ENCODE data around the gene SPRY4.
"Not testable (repeated sequence)": the region's sequence is repeated elsewhere in the genome, so short reads cannot be mapped to it uniquely, and the experiment has no call there.

The SPRY4 gene

DNA sequence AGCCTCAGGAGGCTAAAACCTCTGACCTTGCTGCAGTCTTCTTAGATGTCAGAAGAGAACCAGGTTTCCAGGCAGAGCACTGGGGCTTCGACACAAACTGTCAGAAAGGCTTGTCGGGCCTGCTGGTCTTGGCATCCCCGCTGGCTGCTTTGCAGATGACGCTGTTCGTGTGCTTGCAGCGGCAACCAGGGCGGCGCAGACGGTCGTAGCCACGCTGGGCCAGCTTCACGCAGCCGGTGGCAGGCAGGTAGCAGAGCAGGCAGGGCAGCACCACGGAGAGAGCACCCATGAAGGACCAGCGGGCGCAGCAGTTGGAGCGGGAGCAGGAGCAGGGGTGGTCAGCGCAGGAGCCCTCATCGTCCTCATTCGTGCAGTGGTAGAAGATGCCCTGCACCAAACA lies 10.7 kb downstream of the SPRY4 start:
- DNase-seq: no peak

DNA sequence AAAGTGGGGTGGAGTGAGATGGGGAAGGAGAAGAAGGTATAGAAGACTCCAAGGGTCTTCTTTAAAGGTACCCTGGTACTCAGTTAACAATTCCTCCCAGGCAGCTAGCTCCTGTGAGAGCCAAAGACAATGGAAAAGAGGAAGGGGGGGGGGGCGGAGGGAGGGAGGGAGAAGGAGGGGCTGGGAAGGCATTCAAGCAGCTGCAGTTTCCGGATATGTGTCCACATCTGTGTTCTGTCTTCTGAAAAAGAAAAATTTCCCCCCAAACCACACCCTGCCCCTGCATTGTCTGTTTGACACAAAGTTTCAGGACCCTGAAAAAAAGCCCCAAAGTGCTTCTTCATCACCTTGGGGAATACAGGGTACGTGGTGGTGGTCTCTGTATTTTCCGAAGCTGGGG lies 11.1 kb downstream of the SPRY4 start:
- DNase-seq: no peak

DNA sequence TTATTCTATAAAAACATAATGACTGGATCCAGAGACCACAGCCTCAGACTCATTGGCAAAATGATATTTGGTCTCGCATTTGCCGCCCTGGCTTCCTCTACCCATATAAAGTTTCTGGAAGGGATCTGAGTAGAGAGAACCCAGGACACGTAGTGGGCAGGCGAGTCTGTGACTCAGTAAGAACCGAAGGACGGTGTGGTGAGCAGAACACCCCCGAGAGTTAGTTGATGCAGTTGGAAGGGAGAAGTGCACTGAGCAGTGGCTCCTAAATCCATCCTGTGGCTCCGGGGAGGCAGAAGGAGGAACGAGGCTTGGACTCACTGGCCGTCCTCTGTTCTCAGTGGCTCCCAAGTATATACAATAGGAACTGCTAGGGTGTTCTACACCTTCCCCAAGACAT lies 11.5 kb downstream of the SPRY4 start:
- no peak for DNase-seq

DNA sequence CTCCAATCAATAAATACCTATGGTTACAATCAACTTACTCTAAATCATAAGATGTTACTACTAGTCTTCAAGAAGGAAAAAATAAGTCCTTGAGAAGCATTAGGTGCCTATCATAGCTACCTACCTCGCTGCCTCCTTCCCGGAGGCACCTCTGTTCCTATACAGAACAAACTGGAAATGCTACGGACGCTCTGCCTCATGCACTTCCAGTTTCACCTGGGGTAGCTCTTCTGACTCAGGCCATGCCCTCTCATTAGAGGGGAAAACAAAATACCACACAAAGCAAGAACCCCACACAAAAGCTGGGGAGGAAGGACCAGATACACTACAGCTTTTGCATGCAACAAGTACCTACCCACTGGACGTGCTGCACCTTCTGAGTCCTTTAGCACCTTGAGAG lies 12.4 kb downstream of the SPRY4 start:
- no peak for DNase-seq

DNA sequence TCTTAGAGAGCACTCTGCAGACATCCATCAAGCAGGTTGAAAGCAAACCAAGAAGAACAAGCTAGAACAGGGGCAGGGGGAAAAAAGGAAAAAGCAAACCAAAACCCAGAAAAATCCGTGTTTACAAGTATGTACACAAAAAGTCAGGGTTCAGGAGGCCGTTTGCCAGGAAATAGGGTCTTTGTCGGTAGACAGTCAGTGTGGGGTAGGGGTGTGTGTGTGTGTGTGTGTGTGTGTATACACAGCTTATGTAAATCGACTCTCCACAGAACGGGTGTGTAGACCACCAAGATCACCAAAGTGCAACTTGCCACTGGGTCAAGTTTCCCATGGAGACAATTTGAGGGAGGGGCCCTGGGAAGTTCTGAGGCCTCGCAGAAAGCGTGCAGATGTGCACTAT lies 13.1 kb downstream of the SPRY4 start:
- no peak for DNase-seq

DNA sequence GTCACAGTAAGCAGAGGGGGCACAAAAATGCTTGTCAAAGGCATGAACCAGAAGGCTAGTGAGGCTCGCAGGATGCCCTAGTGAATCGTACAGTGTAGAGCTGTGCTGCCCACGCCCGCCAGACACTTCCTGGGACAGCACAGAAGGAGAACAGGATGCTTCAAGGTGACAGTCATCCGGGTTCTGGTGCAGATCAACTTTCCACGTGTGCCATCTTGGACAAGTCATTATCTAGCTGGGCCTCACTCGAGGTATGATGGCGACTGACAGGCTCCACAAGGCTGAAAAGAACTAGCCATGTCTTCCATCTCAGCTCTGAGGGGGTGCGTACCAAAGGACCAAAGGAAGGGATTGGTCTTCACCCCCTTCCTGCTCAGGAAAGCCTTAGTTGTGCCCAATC lies 14.0 kb downstream of the SPRY4 start:
- DNase-seq: no peak

DNA sequence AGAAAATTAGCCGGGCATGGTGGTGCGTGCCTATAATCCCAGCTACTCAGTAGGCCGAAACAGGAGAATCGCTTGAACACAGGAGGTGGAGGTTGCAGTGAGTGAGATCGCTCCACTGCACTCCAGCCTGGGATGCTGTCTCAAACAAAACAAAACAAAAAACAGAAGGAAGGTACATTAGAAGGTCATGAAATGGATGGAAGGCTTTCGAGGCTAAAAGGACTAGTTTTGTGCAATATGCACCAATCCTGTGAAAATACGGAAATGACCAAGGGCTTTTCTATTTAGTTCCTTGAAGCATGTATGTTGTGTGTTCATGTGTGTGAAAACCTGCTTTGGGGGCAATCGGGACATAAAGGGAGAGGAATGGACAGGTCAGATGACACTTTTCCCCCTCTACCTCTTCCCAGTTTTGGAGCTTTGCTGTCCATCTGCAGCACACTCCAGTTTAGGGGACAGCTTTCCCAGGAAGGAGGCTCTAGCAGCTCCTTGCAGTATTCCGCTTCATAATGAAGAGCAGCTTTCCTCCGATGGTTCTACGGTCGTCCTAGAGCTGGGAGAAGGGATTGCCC lies 15.0 kb downstream of the SPRY4 start:
- DNase-seq: no peak

DNA sequence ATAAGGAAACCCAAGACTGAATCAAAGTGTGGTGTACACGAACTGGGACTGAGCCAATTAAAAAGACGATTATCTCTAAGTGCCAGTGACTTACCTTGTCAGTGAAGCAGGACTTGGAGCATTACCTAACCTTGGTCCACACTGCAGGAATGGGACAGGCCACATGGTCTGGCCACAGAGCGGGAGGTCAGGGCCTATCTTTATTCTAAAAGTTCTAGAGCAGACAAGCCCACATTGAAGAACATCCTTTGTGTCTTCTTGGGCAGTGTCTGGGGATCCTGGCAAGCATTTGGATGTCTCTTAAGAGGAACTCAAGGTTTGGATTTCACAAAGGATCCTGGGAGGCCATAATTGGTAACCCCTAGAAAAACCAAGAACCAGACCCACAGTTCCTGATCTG lies 16.5 kb downstream of the SPRY4 start:
- no peak for DNase-seq

DNA sequence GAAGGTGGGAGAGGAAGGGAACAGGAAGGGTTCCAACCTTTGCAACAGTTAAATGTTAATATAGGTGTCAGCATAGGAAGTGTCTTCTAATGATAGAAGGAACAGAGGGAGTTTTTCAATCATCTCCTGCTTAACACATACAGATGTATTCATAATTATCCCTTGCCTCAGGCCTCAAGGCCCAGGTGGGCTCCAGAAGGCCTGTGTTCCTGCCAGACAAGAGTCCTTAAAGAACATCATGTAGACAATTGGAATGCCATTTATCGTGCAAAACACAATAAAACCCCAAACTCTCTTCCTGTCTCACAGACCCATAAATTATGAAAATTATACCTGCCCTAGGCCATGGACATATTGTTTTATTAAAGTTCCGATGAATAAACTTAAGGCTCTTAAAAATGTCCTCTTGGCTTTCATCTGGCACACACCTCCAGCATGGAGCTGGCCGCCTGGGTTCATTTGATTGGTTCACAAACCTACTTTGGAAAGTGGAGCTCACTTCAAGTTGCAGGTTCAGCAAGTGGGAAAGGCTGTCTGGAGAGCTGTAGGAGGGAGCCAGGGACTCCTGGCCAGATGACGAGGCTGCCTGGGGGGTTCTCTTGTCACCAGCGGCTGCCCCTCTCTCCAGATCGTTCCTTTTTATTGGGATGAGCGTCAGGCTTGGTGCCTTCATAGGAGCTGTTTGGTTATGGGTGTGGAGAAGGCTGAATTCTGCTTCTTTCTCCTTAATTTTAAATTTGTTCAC lies 17.5 kb downstream of the SPRY4 start:
- no peak for DNase-seq

DNA sequence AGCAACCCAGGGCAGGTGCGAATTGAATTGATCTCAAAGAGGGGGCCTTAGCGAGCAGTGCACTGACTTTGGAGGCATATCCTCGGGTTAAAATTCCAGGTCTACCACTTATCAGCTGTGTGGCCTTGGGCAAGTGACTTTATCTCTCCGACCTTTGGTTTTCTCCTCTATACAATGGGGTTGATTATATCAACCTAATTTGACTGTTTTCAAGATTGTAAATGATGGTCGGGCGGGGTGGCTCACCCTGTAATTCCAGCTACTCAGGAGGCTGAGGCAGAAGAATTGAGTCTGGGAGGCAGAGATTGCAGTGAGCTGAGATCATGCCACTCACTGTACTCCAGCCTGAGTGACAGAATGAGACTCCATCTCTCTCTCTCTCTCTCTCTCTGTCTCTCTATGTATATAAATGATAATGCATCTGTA lies 18.7 kb downstream of the SPRY4 start:
- DNase-seq: no peak

DNA sequence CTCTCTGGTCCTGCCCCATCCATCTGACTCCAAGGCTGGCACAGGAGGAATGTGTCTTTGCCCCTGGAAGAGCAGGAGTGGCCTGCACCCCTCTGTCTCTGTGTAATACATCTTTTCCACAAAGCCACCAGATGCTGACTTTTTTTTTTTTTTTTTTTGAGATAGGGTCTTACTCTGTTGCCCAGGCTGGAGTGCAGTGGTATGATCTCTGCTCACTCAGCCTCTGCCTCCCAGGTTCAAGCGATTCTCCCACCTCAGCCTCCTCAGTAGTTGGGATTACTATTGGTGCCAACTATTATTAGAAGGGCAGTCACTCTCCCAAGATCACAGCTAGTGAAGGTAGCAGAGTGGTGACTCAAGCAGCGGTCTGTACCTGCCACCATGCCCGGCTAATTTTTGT lies 19.6 kb downstream of the SPRY4 start:
- no peak for DNase-seq

DNA sequence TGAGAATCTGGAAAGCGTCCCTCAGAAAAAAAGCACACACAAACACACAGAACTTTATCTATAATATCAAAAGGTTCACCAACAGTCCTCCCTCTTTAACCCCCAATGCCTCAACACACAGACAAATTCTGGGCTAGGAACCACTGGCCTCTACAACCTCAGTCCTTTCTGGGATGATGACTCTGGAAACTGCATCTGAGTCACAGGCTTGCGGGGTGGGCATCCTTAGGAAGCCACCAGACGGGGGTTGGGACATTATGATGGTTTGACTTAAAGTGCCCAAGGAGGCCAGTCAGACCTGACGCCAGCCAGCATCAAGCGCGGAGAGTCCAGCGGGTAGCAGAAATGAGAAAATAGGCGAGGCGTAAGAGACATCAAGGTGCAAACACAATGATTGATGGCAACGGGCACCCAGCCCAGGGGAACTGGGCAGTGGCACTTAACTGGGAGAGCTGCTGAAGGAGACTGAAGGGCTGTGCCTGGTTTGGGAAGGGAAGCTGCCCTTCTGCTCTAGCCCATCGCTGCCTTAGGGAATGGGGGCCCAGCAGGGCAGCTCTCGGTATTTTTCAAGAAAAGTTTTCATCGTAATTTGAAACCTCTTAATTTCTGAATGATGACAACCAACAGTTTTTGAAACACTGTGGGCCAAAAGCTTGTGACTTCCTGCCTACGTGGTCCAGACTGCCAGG lies 20.7 kb downstream of the SPRY4 start:
- no peak for DNase-seq

DNA sequence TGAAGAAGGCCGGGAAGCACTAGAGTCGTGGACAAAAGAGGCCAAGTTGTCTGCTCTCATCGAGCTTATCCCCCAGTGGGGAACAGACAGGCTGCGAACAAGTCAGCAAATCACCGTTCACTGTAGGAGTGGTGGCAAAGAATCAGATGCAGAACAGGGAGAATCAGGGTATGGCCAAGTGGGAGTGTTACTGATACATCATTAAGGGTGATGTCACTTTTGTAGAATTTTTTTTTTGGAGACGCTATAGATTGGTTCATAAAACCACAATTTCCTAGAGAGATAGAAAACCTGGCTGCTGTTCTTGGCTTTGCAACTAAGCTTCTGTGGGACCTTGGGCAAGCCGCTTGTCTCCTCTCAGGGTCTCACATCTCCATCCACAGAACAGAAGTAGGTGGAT lies 21.3 kb downstream of the SPRY4 start:
- no peak for DNase-seq

DNA sequence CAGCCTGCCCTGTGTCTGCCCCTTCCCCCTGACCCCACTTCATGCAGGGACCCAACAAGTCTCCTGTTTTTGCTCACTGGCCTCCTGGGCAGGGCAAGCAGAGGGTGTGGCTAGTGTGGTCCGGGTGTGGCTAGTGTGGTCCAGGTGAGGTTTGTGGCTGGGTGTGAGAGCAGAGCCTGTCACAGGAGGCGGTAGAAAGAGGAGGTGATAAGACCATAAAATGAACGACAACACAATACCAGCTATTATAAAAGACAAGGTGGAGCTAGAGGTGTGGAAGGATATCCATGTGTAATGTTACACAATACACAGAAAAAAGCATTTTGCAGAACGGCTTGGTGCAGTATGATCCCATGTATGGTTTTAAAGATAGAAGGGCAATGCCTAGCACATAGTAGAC lies 23.3 kb downstream of the SPRY4 start:
- DNase-seq: no peak

DNA sequence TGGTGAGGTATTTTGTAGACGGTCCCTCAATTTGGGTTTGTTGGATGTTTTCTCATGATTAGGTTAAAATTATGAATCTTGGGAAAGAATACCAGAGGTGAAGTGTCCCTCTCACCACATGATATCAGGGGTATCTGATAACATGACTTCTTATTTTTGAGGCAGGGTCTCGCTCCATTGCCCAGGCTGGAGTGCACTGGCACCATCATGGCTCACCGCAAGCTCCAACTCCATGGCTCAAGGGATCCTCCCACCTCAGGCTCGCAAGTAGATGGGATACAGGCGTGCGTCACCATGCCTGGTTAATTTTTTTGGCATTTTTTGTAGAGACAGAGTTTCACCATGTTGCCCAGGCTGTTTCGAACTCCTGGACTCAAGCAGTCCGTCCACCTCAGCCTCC lies 24.1 kb downstream of the SPRY4 start:
- no peak for DNase-seq

DNA sequence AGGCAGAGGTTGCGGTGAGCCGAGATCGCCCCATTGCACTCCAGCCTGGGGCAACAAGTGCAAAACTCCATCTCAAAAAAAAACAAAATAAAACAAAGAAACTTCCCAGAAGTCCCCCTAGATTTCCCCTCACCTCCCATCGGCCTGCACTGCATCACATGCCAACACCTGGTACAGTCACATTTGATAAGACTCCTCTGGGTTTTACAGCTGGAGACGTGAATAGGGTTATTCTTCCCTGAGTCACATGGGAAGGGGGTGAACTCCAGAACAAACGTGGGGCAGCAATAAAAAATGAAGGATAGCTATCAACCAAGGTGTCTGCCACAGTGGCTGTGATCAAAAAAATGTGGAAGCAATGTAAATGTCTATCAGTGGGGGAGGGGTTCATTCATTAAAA lies 26.0 kb downstream of the SPRY4 start:
- no peak for DNase-seq

DNA sequence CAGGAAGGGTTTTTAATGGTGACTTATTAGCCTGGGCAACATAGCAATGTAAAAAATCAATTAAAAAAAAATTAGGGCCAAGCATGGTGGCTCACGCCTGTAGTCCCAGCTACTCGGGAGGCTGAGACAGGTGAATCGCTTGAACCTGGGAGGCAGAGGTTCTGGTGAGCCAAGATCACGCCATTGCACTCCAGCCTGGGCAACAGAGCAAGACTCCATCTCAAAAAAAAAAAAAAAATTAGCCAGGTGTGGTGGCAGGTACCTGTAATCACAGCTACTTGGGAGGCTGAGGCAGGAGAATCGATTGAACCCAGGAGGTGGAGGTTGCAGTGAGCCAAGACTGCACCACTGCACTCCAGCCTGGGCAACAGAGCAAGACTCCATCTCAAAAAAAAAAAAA lies 27.0 kb downstream of the SPRY4 start:
- DNase-seq: not testable (repeated sequence)

DNA sequence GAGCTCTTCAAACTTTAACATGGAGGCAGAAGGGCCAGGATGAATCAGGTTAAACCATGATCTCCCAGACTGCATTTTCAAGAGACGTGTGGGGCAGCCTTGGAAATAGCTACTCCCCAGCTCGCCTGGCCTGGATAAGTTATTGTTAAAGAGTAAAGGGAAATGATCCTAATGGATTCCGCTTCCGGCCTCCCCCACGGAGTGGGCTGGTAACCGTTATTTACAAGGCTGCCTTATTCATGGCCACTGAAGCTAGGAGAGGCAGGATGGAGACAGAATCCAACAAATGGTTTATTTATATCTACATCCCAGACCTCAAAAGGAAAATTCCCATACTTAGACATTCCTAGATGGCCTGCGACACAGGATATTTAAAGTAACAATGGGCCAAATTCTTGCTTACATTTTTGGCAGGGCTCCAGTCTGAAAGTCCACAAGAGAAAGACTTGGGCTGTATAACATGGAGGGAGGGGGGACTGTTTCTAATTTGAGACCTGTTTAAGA lies 27.9 kb downstream of the SPRY4 start:
- no peak for DNase-seq

DNA sequence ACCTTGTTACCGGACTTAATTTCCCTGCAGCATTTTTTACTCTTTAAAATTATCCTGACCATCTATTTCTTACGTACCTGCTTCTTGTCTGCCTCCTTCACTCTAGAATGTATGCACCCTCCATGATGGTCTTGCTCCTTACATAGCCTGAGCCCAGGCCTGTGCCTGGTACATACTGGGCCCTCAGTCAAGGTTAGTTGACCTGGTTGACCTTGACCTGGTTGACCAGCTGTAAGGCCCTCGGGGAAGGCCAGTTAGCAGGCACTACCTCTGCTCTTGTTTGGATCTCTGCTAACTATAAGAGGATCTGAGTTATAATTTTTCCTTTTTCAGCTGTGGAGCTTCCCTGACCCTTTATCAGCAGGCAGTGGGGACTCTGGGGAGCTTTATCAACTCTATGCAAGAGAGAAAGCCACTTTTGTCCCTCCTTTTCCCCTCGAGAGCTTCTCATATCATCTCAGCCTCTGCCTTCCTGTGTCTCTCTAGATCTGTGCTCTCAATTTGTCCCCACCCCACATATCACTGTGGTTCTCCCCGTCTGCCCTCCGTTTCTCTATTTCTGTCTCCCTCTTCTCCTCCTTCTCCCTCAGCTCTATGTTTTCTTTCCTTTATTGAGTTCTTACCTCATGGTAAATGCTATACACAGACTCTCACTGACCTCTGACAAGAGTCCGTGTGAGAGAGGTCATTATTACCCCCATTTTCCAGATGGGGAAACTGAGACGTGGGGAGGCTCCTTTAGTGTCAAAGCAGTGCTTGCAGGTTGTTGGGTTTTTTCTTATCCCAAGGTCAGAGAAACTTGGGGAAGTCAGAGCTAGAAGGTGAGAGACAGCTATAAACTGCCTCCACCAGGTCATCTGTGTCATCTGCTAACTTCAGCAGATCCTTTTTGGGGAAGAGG lies 28.6 kb downstream of the SPRY4 start:
- no peak for DNase-seq

DNA sequence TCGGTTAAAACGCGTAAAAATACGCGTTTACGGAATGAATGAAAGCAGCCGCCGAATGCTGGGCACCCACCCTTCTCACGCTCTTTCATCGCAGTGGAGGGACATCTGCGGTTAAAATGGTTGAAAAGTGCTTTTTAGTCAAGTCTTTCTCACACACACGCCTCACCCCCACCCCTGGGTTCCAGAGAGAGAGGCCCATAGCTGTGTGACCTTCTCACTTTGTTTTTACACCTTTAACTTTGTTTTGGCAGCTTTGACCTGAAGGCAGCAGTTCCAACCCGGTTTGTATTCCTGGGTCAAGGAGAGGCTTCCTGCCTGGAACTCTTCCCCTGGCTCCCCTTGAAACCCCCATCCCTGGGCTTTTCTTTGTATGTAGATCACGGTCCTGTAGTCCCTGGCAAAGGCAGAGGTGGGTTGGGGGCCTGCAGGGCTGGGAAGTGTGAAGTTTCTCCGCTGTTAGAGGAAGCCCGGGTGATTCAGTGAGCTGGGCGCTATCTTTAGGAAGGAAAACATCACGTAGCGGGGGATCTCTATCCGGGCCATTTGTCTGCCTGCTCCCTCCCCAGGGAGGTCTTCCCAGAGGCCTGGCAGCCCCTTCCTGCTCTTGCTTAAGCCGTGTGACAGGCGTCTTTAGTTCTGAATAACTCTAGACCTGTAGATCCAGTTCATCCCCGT lies 29.6 kb downstream of the SPRY4 start:
- no peak for DNase-seq

DNA sequence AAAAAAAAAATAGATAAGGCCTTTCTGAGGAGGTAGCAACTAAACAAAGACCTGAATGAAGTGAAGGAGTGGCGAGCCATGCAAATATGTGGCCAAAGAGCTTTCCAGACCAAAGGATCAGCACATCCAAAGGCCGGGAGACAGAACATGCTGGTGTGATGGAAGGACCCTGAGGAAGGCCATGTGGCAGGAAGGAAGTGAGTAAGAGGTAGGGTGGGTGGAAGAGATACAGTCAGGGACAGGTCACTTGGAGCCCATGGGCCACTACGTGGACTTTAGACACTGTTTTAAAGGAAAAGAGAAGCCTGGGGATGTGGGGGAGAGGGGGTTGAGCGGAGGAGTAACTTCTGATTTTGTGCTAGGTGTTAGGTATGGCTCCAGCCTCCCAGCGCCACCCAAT lies 31.3 kb downstream of the SPRY4 start:
- no peak for DNase-seq

DNA sequence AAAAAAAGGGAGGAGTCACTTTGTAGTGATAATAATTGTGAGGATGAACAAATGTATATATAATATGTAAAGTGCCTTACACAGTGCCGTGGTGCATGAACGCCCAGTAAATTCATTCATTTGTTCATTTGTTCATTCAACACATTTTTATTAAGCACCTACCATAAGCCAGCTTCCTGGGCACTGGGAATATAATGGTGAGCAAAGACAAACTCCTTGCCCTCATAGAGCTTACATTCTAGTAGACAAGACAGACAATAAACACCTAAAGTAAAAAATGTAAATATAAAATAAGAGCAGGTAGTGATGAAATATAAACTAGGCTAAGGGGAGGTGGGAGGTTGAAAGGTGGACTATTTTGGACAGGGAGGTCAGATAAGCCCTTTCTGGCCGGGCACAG lies 32.0 kb downstream of the SPRY4 start:
- no peak for DNase-seq

DNA sequence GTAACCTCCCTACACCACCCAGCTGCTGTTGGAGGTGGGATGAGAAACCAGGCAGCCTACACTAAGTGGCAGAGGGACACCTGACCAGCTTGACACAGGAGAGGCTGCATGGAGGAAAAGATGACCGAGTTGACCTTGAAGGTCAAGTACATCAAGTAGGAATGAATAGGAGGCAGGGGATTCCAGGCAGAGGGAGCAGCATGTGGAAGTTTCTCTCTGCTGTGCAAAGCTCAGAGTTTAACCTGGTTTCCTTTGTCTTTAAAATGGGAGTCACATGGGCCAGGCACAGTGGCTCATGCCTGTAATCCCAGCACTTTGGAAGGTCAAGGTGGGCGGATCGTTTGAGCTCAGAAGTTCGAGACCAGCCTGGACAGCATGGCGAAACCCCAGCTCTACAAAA lies 32.6 kb downstream of the SPRY4 start:
- no peak for DNase-seq
